Right renal pelvis (tissue), 4 donors: ENCODE measurements around the gene PYHIN1. TPM values are rescaled to one million over a fixed set of nuclear protein-coding genes. Genes with fewer than 3 reads are reported as not detected.

Experiments used
- DNase-seq, 4 donors: peaks; one replicate each; pipeline ENCODE4 v3.0.0-alpha.2; 2013; ENCODE audit warnings: low read depth in 4 of 4, low spot score in 3 of 4, missing footprints in 1 of 4
- polyA plus RNA-seq, 4 donors: library from polyadenylated mRNA; unstranded; fragments of 120-200 nt; gene quantifications; one replicate each; pipeline ENCODE4 v1.2.1, GENCODE V29; 2013; ENCODE audit not compliant: insufficient read length in 4 of 4

PYHIN1 gene
- polyA plus RNA-seq, 4 donors = 0.13 to 0.35 (median 0.22) TPM

DNA sequence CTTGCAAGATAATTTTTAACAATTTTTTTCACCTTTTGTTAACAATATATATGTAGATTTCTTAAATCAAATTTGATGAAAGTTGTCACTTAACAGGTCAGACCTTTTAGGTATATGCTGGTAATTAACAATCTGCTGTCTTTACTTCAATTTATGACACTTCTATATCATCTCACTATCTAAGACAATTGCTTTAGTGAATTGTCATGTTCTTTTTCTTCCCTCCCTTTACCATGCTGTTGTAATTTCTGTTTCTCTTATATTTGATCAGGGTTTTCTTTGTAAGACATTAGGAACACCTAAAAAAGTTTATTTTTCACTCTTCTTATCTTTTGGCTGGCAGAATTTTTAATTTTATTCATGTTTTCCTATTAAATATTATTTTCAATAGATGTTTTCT lies 80.4 kb downstream of the PYHIN1 start:
- DNase-seq = no peak

DNA sequence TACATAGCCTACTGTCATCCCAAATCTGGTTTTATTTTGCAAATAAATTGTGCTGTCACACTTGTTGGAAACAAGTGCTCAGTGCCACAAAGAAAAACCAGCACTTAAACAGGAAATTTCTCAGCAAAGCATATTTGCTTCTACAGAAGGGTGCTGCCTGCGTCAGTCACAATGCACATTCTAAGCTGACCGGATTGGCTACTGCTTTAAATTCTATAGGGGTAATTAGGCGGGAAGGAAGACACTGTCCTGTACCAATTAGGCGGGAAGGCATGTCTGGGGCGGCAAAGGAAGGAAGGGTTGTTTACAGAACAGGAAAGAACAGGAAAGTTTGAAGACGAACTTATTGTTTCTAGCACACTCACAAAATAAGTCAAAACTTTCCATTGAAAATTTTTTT lies 81.1 kb downstream of the PYHIN1 start:
- DNase-seq = no peak

DNA sequence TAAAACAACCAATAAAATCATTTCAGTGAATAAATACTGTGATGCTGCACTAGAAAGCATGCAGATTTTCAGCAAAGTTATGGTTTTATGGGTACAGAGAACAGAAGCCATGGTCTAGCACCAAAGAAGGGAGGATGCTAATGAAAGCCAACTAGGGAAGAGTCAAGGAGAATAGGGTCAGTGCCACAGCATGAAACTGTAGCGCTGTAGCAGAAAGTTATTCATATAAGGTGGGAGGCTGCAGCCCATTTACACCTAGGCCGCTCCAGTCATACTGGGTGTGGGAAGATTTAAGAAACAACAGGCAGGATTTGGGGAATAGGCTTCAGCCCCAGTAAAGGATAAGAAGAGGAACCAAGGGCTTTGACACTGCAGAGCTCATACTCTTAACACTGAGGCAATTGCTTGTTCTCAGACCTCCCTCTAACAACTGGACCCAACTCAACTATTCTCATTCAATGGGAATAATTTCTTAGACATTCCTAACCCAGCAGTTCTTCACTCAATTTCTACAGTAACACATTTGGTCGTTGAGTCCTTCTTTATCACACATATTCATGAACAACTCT lies 82.7 kb downstream of the PYHIN1 start:
- no peak for DNase-seq

DNA sequence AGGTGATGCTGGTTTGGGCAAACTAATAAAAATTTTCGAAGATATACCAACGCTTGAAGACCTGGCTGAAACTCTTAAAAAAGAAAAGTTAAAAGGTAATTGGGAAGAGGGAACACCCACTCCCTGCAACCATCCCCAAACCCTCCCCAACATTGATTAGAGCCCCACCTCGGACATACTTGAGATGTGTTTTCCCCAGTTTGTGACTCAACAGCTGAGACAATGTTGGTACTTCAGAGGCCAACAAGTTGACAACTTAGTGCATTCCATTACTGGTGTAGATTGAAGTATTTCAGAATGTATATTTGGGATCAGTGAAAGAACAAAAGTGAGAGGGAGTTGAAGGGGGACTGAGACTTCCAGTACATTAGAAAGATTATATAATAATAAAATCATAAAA lies 83.5 kb downstream of the PYHIN1 start:
- DNase-seq = no peak

DNA sequence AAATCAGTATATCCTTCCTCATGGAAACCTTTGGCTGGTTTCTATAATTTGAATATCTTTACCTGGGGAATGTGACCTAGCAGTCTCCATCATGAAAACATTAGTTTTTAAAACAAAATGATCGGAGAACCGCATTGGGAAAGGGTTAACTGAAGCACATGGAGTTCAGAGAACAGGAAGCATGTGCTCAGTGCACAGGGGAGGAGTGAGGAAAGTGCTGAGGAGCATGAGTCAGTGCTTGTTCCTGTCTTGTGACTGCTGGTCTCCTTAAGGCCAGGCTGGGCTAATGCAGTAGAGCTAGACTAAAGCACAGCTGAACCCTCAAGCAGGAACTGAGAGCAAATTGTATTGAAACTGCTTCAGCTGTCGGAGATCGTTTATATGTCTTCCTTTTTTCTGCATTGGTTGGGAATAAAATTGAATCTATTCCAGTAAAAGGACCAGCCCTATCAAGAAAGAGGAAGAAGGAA lies 84.1 kb downstream of the PYHIN1 start:
- DNase-seq = no peak

DNA sequence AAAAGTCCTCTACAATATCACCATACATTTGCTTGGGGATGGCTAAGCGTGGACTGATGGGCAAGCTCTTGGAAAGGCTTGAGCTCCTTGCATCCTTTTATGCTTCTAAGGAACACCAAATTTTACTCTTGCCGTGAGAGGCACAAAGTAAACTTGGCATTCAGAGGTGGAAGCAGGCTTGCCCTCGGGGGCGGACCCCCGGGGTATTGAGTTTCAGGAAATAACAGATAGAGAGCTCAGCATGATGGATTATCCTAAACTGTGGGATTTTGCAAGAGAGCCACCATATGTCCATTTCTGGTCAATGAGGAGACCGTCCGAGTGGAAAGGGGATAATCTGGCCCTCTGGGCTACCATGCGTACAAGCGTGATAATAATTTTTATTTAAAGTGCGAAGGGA lies 92.4 kb downstream of the PYHIN1 start:
- DNase-seq = no peak

DNA sequence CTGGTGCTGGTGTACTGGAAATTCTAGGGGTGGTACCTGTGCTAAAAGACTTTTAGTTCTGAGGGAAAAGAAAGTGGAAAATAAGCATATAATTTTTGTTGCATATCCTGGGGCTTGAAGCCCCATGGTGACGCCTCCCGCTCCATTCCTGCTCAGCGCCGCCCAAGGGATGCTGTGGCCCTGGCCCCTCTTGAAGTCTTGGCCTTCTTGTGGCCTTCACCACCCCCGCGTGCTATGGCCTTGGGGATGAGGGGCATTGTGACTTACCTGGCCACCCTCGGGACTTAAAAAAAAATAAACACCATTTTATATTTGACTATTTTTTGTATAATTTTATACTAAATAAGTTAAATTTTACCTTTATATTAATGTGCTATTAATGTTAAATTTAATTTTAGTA lies 93.7 kb downstream of the PYHIN1 start:
- no peak for DNase-seq

Other genes starting within 250 kb of the PYHIN1 start
- gene SPTA1, start 244.8 kb upstream of the PYHIN1 start, polyA plus RNA-seq = 1 to 10 TPM; 1.2 to 2.4 (median 1.3) TPM
- gene OR6K2, start 230.9 kb upstream of the PYHIN1 start, polyA plus RNA-seq = not detected
- under 1 TPM in 3 of 4 donors, not detected in 1; 0.08 to 0.13 (median 0.11) TPM for gene OR6K3, start 210.8 kb upstream of the PYHIN1 start, polyA plus RNA-seq
- gene OR6K6, start 176.8 kb upstream of the PYHIN1 start, polyA plus RNA-seq = not detected
- gene OR6N1, start 159.4 kb upstream of the PYHIN1 start, polyA plus RNA-seq = under 1 TPM in 1 of 4 donors, not detected in 3; 0.14 TPM
- not detected for gene OR6N2, start 150.3 kb upstream of the PYHIN1 start, polyA plus RNA-seq
- 1 to 10 TPM; 2.5 to 6.2 (median 3.7) TPM for gene MNDA, start 100.2 kb upstream of the PYHIN1 start, polyA plus RNA-seq
- gene IFI16, start 78.4 kb downstream of the PYHIN1 start, polyA plus RNA-seq = 10 to 100 TPM; 60.9 to 85.9 (median 63.0) TPM
- under 1 TPM in 3 of 4 donors, not detected in 1; 0.11 to 0.18 (median 0.13) TPM for gene AIM2, start 145.2 kb downstream of the PYHIN1 start, polyA plus RNA-seq
- under 1 TPM; 0.14 to 0.99 (median 0.26) TPM for gene CADM3, start 240.1 kb downstream of the PYHIN1 start, polyA plus RNA-seq